Measurements from ENCODE around the gene KCNK18.

The KCNK18 gene

GRCh38 chr10:117246997-117247671 is 49.8 kb downstream of the KCNK18 start:
- TF ChIP-seq, protein P1, sequence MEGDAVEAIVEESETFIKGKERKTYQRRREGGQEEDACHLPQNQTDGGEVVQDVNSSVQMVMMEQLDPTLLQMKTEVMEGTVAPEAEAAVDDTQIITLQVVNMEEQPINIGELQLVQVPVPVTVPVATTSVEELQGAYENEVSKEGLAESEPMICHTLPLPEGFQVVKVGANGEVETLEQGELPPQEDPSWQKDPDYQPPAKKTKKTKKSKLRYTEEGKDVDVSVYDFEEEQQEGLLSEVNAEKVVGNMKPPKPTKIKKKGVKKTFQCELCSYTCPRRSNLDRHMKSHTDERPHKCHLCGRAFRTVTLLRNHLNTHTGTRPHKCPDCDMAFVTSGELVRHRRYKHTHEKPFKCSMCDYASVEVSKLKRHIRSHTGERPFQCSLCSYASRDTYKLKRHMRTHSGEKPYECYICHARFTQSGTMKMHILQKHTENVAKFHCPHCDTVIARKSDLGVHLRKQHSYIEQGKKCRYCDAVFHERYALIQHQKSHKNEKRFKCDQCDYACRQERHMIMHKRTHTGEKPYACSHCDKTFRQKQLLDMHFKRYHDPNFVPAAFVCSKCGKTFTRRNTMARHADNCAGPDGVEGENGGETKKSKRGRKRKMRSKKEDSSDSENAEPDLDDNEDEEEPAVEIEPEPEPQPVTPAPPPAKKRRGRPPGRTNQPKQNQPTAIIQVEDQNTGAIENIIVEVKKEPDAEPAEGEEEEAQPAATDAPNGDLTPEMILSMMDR (IDR thresholded peaks at IDR 0.05), result no peak
- H3K4me3 ChIP-seq, result no peak overlapping the region
- DNase-seq (ENCODE audit: low spot score), result no peak
- no peak overlapping the region for H3K27ac ChIP-seq

DNA sequence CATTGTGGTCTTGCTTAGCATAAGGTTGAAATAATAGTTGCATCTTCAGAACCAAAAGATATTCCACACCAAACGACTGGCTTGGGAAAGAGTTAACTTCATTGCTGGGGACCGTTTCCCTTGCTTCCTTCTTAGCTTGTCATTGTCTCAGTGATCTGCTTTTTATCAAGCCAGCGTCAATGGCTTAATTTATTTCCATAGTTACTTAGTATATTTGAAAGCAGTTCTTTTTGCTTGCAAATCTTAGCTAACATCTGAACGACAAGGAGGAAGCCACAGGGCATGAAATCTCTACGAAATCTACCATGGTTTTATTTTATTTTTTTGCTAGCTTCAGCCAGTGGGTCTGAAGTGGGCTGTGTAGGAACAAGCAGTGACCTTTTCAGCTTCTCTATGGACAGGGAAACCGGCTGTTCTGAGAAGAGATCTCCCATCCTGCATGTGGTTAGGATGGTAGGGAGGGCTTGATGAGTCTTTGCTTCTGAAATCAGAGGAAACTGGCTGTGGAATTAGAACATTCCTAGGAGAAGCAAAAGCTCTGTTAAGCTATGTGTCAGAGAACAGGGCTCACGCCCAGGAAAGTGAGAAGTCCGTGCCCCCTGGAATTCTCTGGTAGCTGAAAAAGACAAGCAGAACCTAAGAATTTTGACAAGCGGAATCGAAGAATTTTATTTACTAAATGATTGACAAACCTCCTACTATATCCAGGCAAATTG is 51.6 kb downstream of the KCNK18 start:
- Histone ChIP-seq H3K27ac (no peak overlapping the region), H3K4me3 (no peak overlapping the region)
- TF ChIP-seq, protein P1 (IDR thresholded peaks at IDR 0.05), result no peak
- DNase-seq (ENCODE audit: low spot score), result no peak

- DNase-seq (ENCODE audit: low spot score), result no peak
- Histone ChIP-seq H3K27ac (no peak overlapping the region), H3K4me3 (no peak overlapping the region)
- TF ChIP-seq, protein P1 (IDR thresholded peaks at IDR 0.05), result no peak
Measured at GRCh38 chr10:117249493-117250093, 52.3 kb downstream of the KCNK18 start.

GRCh38 chr10:117250411-117250810 is 53.1 kb downstream of the KCNK18 start:
- TF ChIP-seq, protein P1 (IDR thresholded peaks at IDR 0.05), result no peak
- Histone ChIP-seq H3K27ac (no peak overlapping the region), H3K4me3 (no peak overlapping the region)
- DNase-seq (ENCODE audit: low spot score), result no peak

DNA sequence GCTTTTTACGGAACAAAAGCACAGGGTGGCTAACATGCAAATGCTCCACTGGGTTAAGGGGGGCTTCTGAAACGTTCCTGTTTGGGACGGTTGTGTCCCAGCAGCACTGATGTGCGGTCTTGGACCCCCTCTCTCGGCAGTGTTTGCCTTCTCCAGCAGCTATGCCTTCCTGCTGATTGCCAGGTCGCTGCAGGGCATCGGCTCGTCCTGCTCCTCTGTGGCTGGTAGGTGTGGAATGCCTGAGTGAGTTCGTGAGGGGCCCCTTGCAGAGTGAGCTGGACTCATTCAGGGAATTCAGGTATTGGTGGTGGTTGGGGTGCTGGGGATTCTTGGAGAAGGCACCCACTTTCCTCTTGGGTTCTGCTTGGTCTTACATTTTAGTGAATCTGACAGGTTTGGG is 56.6 kb downstream of the KCNK18 start:
- DNase-seq (ENCODE audit: low spot score), result no peak
- TF ChIP-seq, protein P1 (IDR thresholded peaks at IDR 0.05), result no peak
- Histone ChIP-seq H3K27ac (no peak overlapping the region), H3K4me3 (no peak overlapping the region)

DNA sequence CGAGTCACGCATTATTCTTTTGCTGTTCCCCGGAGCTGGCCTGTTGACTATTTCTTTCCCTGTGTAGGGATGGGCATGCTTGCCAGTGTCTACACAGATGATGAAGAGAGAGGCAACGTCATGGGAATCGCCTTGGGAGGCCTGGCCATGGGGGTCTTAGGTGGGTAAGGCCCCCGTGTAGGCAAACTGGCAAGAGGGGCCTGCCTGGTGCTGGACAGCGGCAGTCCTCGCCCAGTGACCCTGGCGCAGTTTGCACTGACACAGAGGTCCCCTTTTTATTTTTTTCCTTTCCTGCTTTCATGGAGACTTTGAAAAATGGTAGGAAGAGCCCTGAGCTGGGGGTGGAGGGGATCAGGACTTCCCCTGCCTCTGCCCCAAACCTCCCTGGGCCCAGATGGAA is 57.0 kb downstream of the KCNK18 start:
- TF ChIP-seq, protein P1 (IDR thresholded peaks at IDR 0.05), result no peak
- Histone ChIP-seq H3K4me3 (no peak overlapping the region), H3K27ac (no peak overlapping the region)
- no peak for DNase-seq (ENCODE audit: low spot score)
